MM.1S (cell line): Measurements from ENCODE around the gene GATA6.

Experiments used
- EZH2phosphoT487 ChIP-seq: fragments of 300-600 bp; sonication (generic); IDR thresholded peaks from 2 replicates; pipeline ENCODE4 v1.6.1; 2018; ENCODE audit warnings: antibody characterized with exemption, low read length
- TF ChIP-seq, protein P1 (sequence below): fragments of 300-600 bp; sonication (generic); IDR thresholded peaks from 2 replicates; pipeline ENCODE4 v1.5.1; 2016; ENCODE audit warnings: antibody characterized with exemption, low read length, mixed read lengths

GRCh38 chr18:22250591-22250996, 81.2 kb downstream of the GATA6 start:
- TF ChIP-seq, protein P1, sequence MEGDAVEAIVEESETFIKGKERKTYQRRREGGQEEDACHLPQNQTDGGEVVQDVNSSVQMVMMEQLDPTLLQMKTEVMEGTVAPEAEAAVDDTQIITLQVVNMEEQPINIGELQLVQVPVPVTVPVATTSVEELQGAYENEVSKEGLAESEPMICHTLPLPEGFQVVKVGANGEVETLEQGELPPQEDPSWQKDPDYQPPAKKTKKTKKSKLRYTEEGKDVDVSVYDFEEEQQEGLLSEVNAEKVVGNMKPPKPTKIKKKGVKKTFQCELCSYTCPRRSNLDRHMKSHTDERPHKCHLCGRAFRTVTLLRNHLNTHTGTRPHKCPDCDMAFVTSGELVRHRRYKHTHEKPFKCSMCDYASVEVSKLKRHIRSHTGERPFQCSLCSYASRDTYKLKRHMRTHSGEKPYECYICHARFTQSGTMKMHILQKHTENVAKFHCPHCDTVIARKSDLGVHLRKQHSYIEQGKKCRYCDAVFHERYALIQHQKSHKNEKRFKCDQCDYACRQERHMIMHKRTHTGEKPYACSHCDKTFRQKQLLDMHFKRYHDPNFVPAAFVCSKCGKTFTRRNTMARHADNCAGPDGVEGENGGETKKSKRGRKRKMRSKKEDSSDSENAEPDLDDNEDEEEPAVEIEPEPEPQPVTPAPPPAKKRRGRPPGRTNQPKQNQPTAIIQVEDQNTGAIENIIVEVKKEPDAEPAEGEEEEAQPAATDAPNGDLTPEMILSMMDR: no peak
- TF ChIP-seq EZH2phosphoT487: no peak
